GM06990 (cell line): Measurements from ENCODE around the gene C10orf105.
A peak's percentile ranks its signal among the peaks of the same experiment; 100 is the strongest.

Experiments used
- DNase-seq: peaks from one replicate; pipeline ENCODE4 v3.0.0-alpha.2; 2011; ENCODE audit not compliant: insufficient read length; ENCODE audit errors: extremely low read depth
- H3K27me3 ChIP-seq: replicated peaks from 2 replicates; pipeline ENCODE4 v1.6.0; 2011; ENCODE audit warnings: low read length; ENCODE audit not compliant: control insufficient read depth, insufficient read depth
- H3K36me3 ChIP-seq: 2 replicates; pipeline ENCODE4 v1.5.1; 2011; ENCODE audit warnings: low read length; ENCODE audit not compliant: control insufficient read depth, insufficient read depth
- H3K4me3 ChIP-seq: replicated peaks from 2 replicates; pipeline ENCODE4 v1.5.1; 2011; ENCODE audit warnings: low read depth, mild to moderate bottlenecking, control low read depth, low read length
- CTCF ChIP-seq: IDR thresholded peaks from 2 replicates; pipeline ENCODE4 v1.5.1; 2011; ENCODE audit warnings: low read length, control low read depth, mild to moderate bottlenecking, inconsistent platforms; ENCODE audit not compliant: insufficient read depth, poor library complexity, severe bottlenecking

Gene C10orf105

GRCh38 chr10:71694567-71694968 lies 25.0 kb downstream of the C10orf105 start:
- no peak for TF ChIP-seq CTCF
- H3K36me3 ChIP-seq: no peaks in the 10 kb centered on the region
- H3K4me3 ChIP-seq: no peak overlapping the region
- H3K27me3 ChIP-seq: no peaks in the 10 kb centered on the region
- peak; percentile 83 for DNase-seq

- H3K4me3 ChIP-seq: no peak overlapping the region
- no peaks in the 10 kb centered on the region for H3K27me3 ChIP-seq
- DNase-seq: no peak
- H3K36me3 ChIP-seq: no peaks in the 10 kb centered on the region
- no peak for TF ChIP-seq CTCF
Observed at GRCh38 chr10:71694039-71694501, 25.5 kb downstream of the C10orf105 start.

- Histone ChIP-seq H3K36me3 (no peaks in the 10 kb centered on the region), H3K4me3 (no peak overlapping the region), H3K27me3 (no peaks in the 10 kb centered on the region)
- TF ChIP-seq CTCF: no peak
- DNase-seq: no peak
Observed at GRCh38 chr10:71693377-71693776, 26.2 kb downstream of the C10orf105 start.

GRCh38 chr10:71692598-71693306 lies 26.8 kb downstream of the C10orf105 start:
- no peaks in the 10 kb centered on the region for H3K27me3 ChIP-seq
- no peak for TF ChIP-seq CTCF
- no peaks in the 10 kb centered on the region for H3K36me3 ChIP-seq
- no peak for DNase-seq
- no peak overlapping the region for H3K4me3 ChIP-seq

- no peak overlapping the region for H3K4me3 ChIP-seq
- no peak for TF ChIP-seq CTCF
- no peak for DNase-seq
- no peaks in the 10 kb centered on the region for H3K36me3 ChIP-seq
- no peaks in the 10 kb centered on the region for H3K27me3 ChIP-seq
Observed at GRCh38 chr10:71691405-71691804, 28.2 kb downstream of the C10orf105 start.
